HG03442 (cell line): ENCODE measurements around the gene GPR78.
"Not testable (repeated sequence)": the region's sequence is repeated elsewhere in the genome, so short reads cannot be mapped to it uniquely, and the experiment has no call there.

Experiments
- ATAC-seq: cut with Tn5 transposase; IDR thresholded peaks from one replicate; pipeline ENCODE4 v1.9.1; 2021; ENCODE audit warnings: mild to moderate bottlenecking, moderate library complexity; ENCODE audit not compliant: unreplicated experiment

The GPR78 gene

DNA sequence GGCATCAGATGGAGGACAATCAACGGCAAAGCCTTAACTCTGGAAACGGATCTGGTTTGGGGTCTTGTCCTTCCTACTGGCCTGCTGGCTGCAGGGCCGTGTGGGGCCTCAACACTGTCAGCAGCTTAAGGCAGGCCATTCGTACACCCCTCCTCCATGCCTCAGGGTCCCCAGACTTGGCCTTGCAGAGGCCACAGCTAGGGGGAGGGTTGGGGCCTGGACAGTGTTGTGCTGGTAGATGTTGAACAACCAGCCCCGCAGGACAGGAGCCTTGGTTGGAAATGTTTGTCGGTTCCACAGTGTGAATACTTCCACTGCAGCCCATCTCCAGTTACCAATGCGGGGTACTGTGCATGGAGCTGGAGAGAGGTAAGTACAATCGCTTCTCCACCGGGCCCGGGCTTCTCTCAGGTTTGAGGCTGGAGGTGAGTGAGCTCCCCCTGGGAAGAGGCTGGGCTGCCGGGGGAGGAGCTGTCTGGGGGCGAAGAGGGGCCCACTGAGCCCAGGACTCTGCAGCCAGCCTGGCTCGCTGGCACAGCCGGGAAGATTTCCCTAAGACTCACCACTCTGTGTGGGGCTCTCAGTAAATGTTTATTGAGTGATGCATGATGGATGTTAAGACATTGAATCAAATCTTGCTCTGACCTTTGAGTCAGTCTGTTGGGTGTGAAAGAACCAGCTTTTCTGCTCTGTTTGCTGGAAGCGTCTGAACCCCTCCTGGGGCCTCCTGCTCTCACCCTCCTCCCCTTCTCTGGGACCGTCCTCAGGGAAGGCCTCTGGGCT, 19.7 kb upstream of the GPR78 start:
- ATAC-seq, result no peak

DNA sequence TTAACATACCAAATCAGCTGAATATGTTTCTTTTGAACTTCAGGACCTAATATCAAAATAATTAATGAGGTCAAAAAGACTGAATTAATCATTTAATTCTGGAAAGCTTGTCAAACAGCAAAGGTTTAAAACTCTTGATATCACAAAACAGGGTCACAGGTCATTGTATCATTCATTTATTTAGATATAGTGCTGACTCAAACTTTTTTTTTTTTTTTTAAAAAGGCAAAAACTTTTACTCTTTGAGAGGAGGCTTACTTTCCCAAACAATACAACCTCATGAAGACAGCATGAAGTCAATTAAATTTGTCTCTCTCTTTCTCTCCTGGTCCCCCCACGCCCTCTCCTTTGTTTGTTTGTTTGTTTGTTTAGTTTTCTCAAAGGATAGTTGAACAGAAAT, 15.6 kb upstream of the GPR78 start:
- ATAC-seq, result no peak

DNA sequence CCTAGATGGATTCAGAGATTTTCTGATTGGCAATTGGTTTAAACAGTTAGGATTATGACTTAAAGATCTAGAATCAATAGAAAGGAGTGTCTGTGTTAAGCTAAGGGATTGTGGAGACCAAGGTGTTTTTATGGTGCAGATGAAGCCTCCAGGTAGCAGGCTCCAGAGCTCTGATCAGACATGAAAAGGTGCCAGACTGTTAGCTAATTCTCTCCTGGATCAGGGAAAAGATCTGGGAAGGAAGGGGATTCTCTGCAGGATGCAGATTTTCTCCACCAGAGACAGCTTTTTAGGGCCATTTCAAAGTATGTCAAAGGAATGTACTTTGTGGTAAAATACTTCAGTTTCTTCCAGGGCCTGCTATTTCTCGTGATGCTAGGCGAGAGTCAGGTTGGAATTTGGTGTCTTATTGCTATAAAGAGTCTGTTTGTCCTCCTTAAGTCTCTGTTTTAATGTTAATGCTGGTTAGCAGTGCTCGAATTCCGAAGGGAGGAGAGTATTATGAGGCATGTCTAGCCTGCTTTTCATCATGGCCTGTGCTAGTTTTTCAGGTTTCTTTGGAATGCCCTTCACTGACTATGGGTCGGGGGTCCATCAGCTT, 12.0 kb upstream of the GPR78 start:
- ATAC-seq, result no peak

DNA sequence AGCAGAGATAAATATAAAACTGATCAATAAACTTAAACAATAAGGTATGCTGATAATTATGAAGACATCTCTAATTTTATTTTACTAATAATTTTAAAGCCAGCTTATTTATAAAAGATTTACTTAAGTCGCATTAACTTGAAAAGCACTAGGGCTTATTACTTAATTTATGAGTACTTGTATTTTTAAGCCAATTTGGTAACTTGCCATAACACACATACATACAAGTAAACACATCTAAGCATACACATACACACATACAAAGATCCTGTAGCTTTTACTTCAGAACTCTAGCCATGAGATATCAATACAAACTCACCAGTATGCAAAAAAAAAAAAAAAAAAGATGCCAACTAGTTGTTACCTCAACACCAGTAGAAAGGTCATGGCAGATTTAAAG, 10.0 kb upstream of the GPR78 start:
- no peak for ATAC-seq

DNA sequence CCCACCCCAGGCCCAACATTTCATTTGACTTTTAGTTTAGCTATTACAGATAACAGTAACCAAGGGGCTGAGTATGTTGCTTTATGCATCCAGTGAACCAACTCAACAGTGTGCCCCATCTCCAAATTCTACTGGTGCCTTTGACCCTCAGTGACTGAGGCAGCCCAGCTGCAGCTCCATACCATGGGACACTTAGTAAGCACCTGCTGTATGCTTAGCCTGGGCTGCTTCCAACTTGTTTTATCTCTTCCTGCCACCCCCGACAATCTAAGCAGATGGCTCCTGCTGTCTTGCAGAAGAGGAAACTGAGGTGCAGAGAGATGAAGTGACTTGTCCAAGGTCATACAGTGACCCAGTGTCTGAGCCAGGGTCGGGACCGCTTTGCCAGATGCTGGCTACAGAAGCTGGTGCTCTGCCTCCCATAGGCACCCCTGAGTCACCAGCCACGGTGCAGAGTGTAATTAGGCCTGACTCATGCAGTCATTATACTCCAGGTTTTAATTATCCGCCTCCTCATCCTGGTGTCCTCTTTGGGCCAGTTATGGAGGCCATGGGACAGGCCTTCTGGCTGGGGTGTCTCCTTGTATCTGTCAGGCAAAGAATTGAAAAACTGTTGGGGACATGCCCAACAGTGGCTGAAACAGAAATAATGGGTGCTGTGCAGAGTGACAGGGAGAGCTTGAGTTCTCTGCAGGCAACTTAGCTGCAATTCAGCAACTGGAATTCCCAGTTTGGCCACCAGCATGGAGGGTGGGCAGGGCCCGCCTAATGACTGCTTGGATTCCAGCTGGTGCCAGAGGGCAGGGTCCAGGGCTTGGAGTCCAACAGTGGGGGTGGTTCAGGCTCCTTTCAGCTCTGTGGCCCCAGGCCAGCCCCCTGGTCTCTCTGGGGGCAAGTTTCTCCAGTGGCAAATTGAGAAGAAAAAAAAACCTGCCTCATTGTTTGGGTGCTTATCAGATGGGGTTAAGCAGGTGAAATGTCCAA, 8.2 kb upstream of the GPR78 start:
- ATAC-seq, result no peak

DNA sequence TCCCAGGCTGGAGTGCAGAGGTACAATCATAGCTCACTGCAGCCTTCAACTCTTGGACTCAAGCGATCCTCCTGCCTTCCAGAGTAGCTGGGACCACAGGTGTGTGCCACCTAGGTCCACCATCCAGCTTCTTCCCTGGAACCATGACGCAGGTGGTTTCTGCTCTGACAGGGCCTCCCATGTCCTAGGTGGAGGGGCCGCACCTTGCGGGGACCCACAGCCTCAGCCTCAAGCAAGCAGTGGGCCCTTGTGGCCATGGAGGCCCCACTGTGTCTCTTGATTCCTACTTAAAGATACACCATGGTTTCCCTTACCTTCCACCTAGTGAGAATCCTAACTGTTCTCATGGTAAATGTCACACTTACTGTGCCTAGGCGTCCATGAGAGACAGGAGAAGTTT, 6.9 kb upstream of the GPR78 start:
- ATAC-seq, result no peak

DNA sequence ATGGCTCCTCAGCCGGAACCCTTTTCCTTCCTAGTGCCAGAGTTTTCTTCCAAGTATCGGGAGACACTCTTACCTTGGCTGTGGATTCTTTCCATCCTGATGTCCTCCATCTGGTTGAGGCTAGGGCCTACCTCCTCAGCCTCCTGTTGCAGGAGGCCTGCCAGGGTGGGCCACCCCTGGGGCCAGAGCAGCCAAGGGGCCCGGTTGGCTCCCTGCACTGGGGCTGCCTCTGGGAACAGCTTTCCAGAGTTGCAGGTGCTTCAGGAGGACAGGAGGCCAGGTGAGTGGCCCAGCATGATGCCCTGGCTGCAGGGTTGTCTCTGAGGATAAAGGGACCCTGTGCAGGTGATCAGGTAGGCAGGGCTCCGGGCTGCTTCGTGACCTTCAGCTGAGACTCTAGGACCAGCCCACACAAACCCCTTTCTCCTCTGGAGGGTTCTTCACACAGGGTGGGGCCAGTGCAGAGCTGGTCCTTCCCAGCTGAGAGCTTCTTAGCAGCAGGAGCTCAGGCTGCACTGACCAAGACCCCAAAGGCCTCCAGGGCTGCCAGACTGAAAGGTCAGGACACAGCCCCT, 5.3 kb upstream of the GPR78 start:
- no peak for ATAC-seq

DNA sequence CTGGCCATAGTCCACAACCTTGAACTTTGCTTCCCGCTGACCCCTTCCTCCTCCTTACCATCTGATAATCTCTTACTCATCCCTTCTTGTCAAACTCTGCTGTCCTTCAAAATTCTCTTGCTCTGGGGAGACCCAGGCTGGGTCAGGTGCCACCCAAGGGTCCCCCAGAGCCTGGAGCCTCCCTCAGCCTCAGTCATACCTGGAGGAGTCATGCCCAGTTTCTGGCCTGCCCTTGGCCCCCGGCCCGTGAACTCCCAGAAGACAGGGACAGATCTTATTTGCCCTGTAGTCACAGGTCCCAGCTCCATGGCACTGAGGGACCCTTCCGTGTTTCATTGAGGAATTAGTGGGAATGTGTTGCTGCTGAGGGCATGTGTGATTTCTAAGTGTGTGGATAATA, 4.7 kb upstream of the GPR78 start:
- no peak for ATAC-seq

DNA sequence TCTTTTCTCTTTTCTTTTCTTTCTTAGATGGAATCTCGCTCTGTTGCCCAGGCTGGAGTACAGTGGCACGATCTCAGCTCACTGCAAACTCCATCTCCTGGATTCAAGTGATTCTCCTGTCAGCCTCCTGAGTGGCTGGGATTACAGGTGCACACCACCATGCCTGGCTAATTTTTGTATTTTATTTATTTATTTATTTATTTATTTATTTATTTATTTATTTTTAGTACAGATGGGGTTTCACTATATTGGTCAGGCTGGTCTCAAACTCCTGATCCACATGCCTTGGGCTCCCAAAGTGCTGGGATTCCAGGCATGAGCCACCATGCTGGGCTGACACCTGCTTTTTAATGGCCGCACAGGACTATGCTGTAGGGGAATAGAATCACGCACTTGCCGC, 3.6 kb upstream of the GPR78 start:
- ATAC-seq, result not testable (repeated sequence)

DNA sequence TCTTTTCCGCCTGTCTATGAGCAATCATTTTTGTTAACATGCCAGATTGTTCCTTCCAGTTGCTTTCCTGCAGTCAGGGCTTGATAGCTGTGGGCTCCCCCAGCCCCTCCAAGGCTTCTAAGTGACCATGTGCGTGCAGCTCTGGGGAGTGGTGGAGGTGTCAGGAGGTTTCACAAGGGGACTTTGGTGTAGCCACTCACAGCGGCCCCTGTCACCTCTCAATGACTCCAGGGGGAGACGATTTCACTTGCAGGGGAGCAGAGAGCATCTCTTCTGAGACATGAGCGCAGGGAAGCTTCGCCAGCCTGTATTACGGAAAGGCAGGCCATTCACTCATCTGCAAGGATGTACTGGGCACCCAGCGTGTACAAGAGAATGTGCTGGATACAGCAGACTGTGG, 3.1 kb upstream of the GPR78 start:
- ATAC-seq, result no peak

DNA sequence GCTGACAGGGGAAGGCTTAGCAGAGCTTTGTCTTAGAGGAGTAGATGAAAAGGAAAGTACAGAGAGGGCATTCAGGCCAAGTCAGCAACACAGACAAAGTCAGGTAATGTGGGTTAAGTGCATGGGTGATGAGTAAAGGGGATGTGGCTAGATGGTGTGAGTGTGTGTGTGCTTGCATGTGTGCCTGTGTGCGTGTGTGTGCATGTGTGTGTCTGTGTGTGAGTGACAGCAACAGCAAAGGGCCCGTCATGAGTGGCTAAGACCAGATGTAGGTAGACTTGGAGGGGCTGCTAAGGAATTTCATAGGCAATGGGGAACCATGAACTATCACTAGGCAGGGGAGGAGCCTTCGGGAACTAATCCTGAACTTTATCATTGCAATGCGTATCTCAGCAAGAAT, 2.2 kb upstream of the GPR78 start:
- ATAC-seq, result no peak

DNA sequence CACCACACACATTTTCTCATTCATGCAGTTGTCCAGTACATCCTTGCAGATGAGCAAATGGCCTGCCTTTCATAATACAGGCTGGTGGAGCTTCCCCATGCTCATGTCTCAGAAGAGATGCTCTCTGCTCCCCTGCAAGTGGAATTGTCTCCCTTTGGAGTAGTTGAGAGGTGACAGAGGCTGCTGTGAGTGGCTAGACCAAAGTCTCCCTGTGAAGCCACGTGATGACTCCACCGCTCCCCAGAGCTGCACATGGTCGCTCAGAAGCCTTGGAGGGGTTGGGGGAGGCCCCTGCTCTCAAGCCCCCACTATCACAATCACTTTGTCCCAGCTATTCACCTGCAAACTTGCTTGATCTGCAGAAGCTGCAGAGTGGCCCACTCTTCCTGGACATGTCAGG, 1.5 kb upstream of the GPR78 start:
- no peak for ATAC-seq

DNA sequence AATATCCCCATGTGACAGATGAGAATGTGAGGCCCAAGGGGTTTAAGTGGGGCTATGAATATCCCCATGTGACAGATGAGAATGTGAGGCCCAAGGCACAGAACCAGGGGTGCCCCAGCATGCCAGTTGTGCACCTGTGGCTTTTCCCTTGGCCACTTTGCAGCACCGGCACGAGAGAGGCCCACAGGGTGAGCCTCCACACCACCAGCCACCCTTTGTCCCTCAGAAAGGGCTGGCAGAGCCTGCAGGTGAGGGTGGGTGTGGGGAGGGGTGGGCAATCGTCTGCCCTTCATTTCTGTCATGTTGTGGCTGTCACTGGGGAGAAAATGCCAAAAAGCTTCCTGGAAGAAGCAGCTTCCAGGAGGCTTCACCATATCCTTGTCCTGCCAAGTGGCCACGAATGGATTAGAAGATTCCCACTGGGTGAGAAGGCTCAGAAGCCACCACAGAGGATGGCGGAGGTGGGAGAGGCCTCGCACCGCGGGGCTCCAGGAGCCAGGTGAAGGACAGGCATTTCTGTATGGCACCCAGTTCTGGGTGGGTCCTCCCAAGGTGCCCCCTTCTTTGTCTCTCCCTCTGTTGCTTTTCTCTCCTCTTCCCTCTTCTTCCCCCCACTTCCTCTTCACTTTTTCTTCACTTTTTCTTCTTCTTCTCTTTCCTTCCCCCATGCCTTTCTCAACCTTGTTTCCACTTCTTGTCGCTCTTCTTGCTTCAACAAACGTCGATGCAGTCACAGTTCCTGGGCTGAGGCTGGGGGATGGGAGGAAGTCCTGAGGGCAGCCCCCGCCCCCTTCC, 469 bp upstream of the GPR78 start:
- no peak for ATAC-seq

DNA sequence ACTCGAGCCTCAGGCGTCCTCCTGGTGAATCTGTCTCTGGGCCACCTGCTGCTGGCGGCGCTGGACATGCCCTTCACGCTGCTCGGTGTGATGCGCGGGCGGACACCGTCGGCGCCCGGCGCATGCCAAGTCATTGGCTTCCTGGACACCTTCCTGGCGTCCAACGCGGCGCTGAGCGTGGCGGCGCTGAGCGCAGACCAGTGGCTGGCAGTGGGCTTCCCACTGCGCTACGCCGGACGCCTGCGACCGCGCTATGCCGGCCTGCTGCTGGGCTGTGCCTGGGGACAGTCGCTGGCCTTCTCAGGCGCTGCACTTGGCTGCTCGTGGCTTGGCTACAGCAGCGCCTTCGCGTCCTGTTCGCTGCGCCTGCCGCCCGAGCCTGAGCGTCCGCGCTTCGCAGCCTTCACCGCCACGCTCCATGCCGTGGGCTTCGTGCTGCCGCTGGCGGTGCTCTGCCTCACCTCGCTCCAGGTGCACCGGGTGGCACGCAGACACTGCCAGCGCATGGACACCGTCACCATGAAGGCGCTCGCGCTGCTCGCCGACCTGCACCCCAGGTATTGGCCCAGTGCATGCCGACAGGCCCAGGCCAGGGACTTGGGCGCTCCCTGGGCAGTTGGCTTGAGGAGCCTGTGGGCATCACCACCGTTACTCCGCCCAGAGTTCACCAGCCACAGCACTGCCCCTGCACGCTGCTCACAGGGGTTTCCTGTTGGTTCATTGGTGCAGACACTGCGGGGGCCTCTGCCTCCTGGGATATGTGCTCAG, 1.1 kb downstream of the GPR78 start:
- ATAC-seq, result no peak

DNA sequence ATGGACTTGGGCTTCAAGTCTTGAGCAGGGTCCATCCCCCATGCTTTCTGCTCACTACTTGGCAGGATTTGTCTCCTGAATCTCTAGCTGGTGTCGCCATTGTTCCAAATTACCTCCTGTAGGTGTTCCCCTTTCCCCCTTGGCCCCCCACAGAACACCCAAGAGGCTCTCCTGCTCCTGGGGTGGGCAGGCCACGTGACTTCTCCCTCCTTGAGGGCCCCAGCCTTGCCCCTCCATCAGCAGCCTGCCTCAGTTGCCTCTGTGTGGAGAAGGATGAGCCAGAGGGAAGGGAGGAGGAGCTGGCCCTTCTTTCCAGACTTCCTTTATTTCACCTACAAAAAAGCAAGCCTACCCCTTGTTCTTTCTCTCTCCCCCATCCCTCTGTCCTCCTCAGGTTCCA, 1.8 kb downstream of the GPR78 start:
- ATAC-seq, result no peak

DNA sequence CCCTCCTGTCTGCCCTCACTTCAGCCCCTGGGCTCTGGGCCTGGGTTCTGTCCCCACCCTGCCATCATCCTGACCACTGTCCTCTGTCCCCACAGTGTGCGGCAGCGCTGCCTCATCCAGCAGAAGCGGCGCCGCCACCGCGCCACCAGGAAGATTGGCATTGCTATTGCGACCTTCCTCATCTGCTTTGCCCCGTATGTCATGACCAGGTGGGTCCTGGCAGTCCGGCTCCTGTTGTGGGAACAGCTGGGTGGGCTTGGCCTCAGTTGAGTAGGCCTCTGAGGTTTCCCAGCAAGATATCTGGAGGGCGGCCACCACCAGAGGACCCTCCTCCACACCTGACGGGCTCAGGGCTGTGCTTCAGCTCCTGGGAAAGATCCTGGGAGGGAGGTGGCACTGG, 2.2 kb downstream of the GPR78 start:
- ATAC-seq, result no peak

DNA sequence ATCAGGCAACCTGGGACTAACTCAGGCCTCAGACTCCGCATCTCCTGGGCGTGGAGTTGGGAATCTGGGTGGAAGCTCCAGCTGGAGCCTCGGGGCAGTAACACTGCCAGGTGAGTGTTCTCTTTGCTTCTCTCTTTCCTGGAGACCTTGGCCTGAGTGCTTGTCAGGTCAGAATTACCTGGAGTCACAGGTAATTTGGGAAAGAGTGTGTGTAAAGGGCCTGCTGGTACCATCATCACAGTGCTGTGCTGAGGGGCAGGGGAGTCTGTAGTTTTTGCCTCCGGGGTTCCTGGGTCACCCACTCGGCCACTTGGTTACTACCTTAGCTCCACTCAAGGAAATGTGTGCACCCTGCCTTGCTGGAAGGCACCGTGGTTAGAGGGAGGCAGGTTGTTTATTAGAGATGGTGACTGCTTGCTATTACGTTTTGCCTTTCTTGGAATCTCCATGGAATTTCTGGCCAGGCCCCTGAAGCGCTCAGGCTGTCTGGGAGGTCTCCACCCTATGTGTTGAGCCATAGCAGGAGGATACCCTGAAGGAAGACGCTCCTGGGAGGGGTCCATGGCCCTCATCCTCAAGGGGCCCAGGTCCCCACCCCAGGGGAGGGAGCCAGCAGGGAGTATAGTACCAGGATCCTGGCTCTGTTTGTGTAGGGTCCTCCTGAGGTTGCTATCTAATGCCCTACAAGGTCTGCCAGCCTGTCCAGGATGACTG, 2.9 kb downstream of the GPR78 start:
- ATAC-seq, result no peak

DNA sequence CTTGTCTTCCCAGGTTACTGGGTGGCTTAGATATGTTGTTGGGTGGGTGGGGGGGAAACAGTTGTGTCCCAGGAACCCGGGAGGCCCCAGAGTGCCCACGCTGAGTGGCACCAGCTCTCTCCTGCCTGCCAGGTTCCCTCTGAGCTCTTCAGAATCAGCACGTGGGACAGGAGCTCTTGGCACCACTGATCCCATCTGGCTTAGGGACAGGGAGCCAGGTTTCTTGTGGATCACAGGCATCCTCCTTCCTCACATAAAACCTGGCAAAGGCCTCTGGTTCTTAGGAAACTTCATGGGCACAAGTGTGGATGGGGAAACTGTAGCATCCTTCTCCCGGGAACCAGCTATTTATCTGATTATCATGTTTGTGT, 3.4 kb downstream of the GPR78 start:
- no peak for ATAC-seq

DNA sequence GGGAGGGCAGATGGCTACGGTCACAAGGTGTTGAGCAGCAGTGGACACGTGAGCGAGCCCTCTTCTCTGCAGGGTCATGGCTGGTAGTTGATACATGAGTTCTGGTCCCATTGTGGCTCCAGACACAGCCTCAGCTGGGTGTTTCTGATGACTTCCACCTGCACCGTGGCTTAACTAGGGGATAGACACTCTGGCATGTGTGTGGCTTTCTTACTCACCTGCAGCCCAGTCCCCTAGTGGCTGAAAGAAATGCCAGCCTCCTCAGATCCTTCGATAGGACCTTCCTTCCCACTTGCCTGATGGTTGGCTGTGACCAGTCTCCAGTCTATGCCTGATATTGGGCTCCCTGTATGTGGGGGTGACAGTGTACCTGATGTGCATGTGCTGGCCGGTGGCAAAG, 5.0 kb downstream of the GPR78 start:
- ATAC-seq, result no peak
